Endothelial cell of umbilical vein (primary cell): ENCODE results near the gene ABCG2.

ENCODE experiments used
- EZH2 ChIP-seq: IDR thresholded peaks from 2 replicates; pipeline ENCODE4 v1.6.1; 2012; ENCODE audit warnings: borderline replicate concordance, low read depth, mild to moderate bottlenecking, moderate library complexity, low read length, inconsistent platforms; ENCODE audit not compliant: severe bottlenecking
- GATA2 ChIP-seq: IDR thresholded peaks from 2 replicates; pipeline ENCODE4 v1.7.0; 2011; ENCODE audit warnings: low read depth, mild to moderate bottlenecking, moderate library complexity, mixed read lengths, low read length; ENCODE audit not compliant: insufficient read length, insufficient read depth
- MYC ChIP-seq: IDR thresholded peaks from one replicate; pipeline ENCODE4 v1.6.1; 2011; ENCODE audit warnings: mild to moderate bottlenecking, low read depth, low read length
- POLR2A ChIP-seq: IDR thresholded peaks from 2 replicates; pipeline ENCODE4 v1.6.1; 2012; ENCODE audit warnings: low read depth, mild to moderate bottlenecking, control low read depth, low read length
- POLR2AphosphoS5 ChIP-seq: IDR thresholded peaks from 2 replicates; pipeline ENCODE4 v1.6.1; 2012; ENCODE audit warnings: low read depth, mild to moderate bottlenecking, control low read depth, low read length, moderate library complexity; ENCODE audit not compliant: insufficient read depth
- TF ChIP-seq, protein P1 (sequence below), 2 donors: IDR thresholded peaks; 1 replicate in 1 of 2; 2 replicates in 1 of 2; pipeline ENCODE4 v1.5.1; 2011; ENCODE audit warnings: low read length in 2 of 2, mild to moderate bottlenecking in 2 of 2, moderate library complexity in 2 of 2, control low read depth in 1 of 2, inconsistent platforms in 1 of 2, low read depth in 1 of 2; ENCODE audit not compliant: insufficient read depth in 1 of 2; ENCODE audit errors: extremely low read depth in 1 of 2
- TF ChIP-seq, protein P2 (sequence below): IDR thresholded peaks from 2 replicates; pipeline ENCODE4 v1.6.1; 2011; ENCODE audit not compliant: insufficient read depth, insufficient read length

DNA sequence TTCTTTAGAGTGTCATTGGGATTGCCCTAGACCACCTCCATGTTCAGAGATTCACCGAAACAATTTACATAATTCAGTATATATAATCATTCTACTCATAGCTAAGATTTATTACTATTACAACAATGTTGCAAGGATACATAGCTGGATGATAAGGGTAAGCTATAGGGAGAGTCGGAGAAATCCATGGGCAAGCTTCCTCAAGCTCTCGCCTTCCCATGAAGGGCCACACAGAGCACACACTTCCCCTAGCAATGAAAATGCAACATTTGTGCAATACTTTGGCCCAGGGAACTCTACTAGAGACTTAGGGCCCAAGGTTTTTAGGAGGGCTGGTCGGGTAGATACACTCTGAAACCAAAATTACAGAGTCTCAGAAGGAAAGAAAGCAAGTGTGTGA, 49.7 kb upstream of the ABCG2 start:
- TF ChIP-seq, protein P1, sequence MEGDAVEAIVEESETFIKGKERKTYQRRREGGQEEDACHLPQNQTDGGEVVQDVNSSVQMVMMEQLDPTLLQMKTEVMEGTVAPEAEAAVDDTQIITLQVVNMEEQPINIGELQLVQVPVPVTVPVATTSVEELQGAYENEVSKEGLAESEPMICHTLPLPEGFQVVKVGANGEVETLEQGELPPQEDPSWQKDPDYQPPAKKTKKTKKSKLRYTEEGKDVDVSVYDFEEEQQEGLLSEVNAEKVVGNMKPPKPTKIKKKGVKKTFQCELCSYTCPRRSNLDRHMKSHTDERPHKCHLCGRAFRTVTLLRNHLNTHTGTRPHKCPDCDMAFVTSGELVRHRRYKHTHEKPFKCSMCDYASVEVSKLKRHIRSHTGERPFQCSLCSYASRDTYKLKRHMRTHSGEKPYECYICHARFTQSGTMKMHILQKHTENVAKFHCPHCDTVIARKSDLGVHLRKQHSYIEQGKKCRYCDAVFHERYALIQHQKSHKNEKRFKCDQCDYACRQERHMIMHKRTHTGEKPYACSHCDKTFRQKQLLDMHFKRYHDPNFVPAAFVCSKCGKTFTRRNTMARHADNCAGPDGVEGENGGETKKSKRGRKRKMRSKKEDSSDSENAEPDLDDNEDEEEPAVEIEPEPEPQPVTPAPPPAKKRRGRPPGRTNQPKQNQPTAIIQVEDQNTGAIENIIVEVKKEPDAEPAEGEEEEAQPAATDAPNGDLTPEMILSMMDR (IDR thresholded peaks at IDR 0.05; ENCODE audit: extremely low read depth in 1 of 2, insufficient read depth in 1 of 2, low read depth in 1 of 2, low read length in 2 of 2): no peak
- TF ChIP-seq POLR2A: no peak
- TF ChIP-seq, protein P2, sequence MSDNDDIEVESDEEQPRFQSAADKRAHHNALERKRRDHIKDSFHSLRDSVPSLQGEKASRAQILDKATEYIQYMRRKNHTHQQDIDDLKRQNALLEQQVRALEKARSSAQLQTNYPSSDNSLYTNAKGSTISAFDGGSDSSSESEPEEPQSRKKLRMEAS: no peak
- no peak for TF ChIP-seq EZH2
- TF ChIP-seq POLR2AphosphoS5: no peak
- TF ChIP-seq MYC: no peak
- TF ChIP-seq GATA2: no peak
